NT2/D1 (cell line): ENCODE measurements around the gene GGNBP2.
A peak's percentile ranks its signal among the peaks of the same experiment; 100 is the strongest.
"Not testable (repeated sequence)": the region's sequence is repeated elsewhere in the genome, so short reads cannot be mapped to it uniquely, and the experiment has no call there.

Experiments used
- DNase-seq: peaks from one replicate; pipeline ENCODE4 v3.0.0-alpha.2; 2011; ENCODE audit warnings: low read depth, low spot score
- H3K27me3 ChIP-seq: 2 replicates; pipeline ENCODE4 v1.6.0; 2011; ENCODE audit warnings: mild to moderate bottlenecking; ENCODE audit not compliant: insufficient read length, insufficient read depth
- H3K36me3 ChIP-seq: 2 replicates; pipeline ENCODE4 v1.6.1; 2011; ENCODE audit warnings: mild to moderate bottlenecking, low read length, mixed read lengths; ENCODE audit not compliant: insufficient read depth, insufficient read length
- H3K4me1 ChIP-seq: 2 replicates; pipeline ENCODE4 v1.5.1; 2011; ENCODE audit not compliant: insufficient read depth, insufficient read length
- H3K4me3 ChIP-seq: 2 replicates; pipeline ENCODE4 v1.5.1; 2011; ENCODE audit warnings: low read depth; ENCODE audit not compliant: insufficient read length
- H3K9ac ChIP-seq: 2 replicates; pipeline ENCODE4 v1.6.0; 2011; ENCODE audit warnings: low read depth; ENCODE audit not compliant: insufficient read length
- H3K9me3 ChIP-seq: 2 replicates; pipeline ENCODE4 v1.5.1; 2011; ENCODE audit warnings: mild to moderate bottlenecking, low read length; ENCODE audit not compliant: insufficient read depth
- SUZ12 ChIP-seq: IDR thresholded peaks from 2 replicates; pipeline ENCODE4 v1.6.1; 2011; ENCODE audit not compliant: insufficient read length, insufficient read depth; ENCODE audit errors: extremely low read depth
- YY1 ChIP-seq: IDR thresholded peaks from 2 replicates; pipeline ENCODE4 v1.6.1; 2011; ENCODE audit not compliant: insufficient read length, insufficient read depth
- ZNF274 ChIP-seq: IDR thresholded peaks from 2 replicates; pipeline ENCODE4 v1.6.1; 2011; ENCODE audit warnings: mild to moderate bottlenecking, low read depth, low read length

GGNBP2 gene

GRCh38 chr17:36600936-36601302, 56.2 kb downstream of the GGNBP2 start:
- H3K36me3 ChIP-seq = peaks cover 40% of the 10 kb centered on the region
- no peaks in the 10 kb centered on the region for H3K9me3 ChIP-seq
- DNase-seq = peak; percentile 36
- peaks cover 8% of the 10 kb centered on the region for H3K4me1 ChIP-seq
- H3K4me3 ChIP-seq = peak overlapping the region; percentile 91
- H3K9ac ChIP-seq = peak overlapping the region; percentile 99
- no peaks in the 10 kb centered on the region for H3K27me3 ChIP-seq
- TF ChIP-seq ZNF274 = no peak
- TF ChIP-seq SUZ12 = no peak
- no peak for TF ChIP-seq YY1

GRCh38 chr17:36601303-36602029, 56.7 kb downstream of the GGNBP2 start, which contains the start of gene MRM1:
TSS of gene MRM1 (plus strand) at chr17:36601583. CDS start at chr17:36601811, 228 bp downstream.
- Histone ChIP-seq H3K9me3 (no peaks in the 10 kb centered on the region), H3K9ac (peak within 1 kb of the TSS; percentile 99), H3K4me1 (peaks cover 8% of the 10 kb centered on the region), H3K4me3 (peak within 1 kb of the TSS; percentile 91), H3K36me3 (peaks cover 38% of the 10 kb centered on the region), H3K27me3 (no peaks in the 10 kb centered on the region)
- peak; percentile 72 for DNase-seq
- TF ChIP-seq SUZ12 = no peak
- no peak for TF ChIP-seq ZNF274
- TF ChIP-seq YY1 = no peak

GRCh38 chr17:36602030-36602748, 57.5 kb downstream of the GGNBP2 start:
- TF ChIP-seq YY1 (no peak), SUZ12 (no peak), ZNF274 (no peak)
- no peak for DNase-seq
- H3K27me3 ChIP-seq = no peaks in the 10 kb centered on the region
- peaks cover 31% of the 10 kb centered on the region for H3K36me3 ChIP-seq
- peaks cover 8% of the 10 kb centered on the region for H3K4me1 ChIP-seq
- peak overlapping the region; percentile 91 for H3K4me3 ChIP-seq
- peak overlapping the region; percentile 99 for H3K9ac ChIP-seq
- H3K9me3 ChIP-seq = no peaks in the 10 kb centered on the region

GRCh38 chr17:36602924-36603384, 58.2 kb downstream of the GGNBP2 start:
- H3K9ac ChIP-seq = peak overlapping the region; percentile 99
- H3K27me3 ChIP-seq = no peaks in the 10 kb centered on the region
- H3K4me3 ChIP-seq = peak overlapping the region; percentile 91
- peak; percentile 39 for DNase-seq
- no peak for TF ChIP-seq ZNF274
- TF ChIP-seq YY1 = no peak
- TF ChIP-seq SUZ12 = no peak
- peaks cover 8% of the 10 kb centered on the region for H3K4me1 ChIP-seq
- H3K9me3 ChIP-seq = no peaks in the 10 kb centered on the region
- peaks cover 31% of the 10 kb centered on the region for H3K36me3 ChIP-seq

GRCh38 chr17:36605028-36605427, 60.3 kb downstream of the GGNBP2 start:
- H3K4me3 ChIP-seq, H3K9ac ChIP-seq, H3K27me3 ChIP-seq, H3K9me3 ChIP-seq, DNase-seq: not testable (repeated sequence)
- Histone ChIP-seq H3K4me1 (peaks cover 11% of the 10 kb centered on the region), H3K36me3 (peaks cover 19% of the 10 kb centered on the region)

- H3K4me3 ChIP-seq = no peak overlapping the region
- no peaks in the 10 kb centered on the region for H3K27me3 ChIP-seq
- H3K4me1 ChIP-seq = peaks cover 6% of the 10 kb centered on the region
- DNase-seq = no peak
- peaks cover 17% of the 10 kb centered on the region for H3K36me3 ChIP-seq
- H3K9ac ChIP-seq = no peak overlapping the region
- H3K9me3 ChIP-seq = no peaks in the 10 kb centered on the region; the same call in 1 of the 2 replicates
- no peak for TF ChIP-seq SUZ12
- no peak for TF ChIP-seq ZNF274
- TF ChIP-seq YY1 = no peak
Observed at GRCh38 chr17:36608280-36608679, 63.6 kb downstream of the GGNBP2 start.

- no peak for DNase-seq
- Histone ChIP-seq H3K4me3 (no peak overlapping the region), H3K27me3 (no peaks in the 10 kb centered on the region), H3K9me3 (no peaks in the 10 kb centered on the region; the same call in 1 of the 2 replicates), H3K36me3 (peaks cover 12% of the 10 kb centered on the region), H3K9ac (no peak overlapping the region), H3K4me1 (peaks cover 9% of the 10 kb centered on the region)
- TF ChIP-seq YY1 (no peak), SUZ12 (no peak), ZNF274 (no peak)
Observed at GRCh38 chr17:36608794-36609497, 64.2 kb downstream of the GGNBP2 start.
